A673 (cell line): ENCODE measurements around the gene PDE6B. TPM values are rescaled to one million over a fixed set of nuclear protein-coding genes. Genes with fewer than 3 reads are reported as not detected.

Source experiments
- BruUV-seq: library from RNA; stranded (reverse); fragments of 400-500 nt; replicated peaks from 2 replicates; lab custom pipeline; 2021; lab: Mats Ljungman, UMichigan
- CTCF ChIA-PET: fragments of 300-600 bp; sonication (Branson Sonifier 250); formaldehyde crosslinking; loops from one replicate; lab custom pipeline; 2022; ENCODE audit warnings: antibody characterized with exemption; lab: Charles Lee
- POLR2A ChIA-PET: fragments of 300-600 bp; sonication (Branson Sonifier 250); formaldehyde crosslinking; loops from one replicate; lab custom pipeline; 2022; ENCODE audit warnings: antibody characterized with exemption; ENCODE audit not compliant: low non-redundant PET; lab: Charles Lee
- DNase-seq: peaks from one replicate; pipeline ENCODE4 v3.0.0-alpha.2; 2015; ENCODE audit warnings: low spot score
- H3K27ac ChIP-seq: fragments of 200-600 bp; sonication (generic); 2 replicates; pipeline ENCODE4 v1.5.1; 2016; ENCODE audit warnings: mixed run types, low read depth, mild to moderate bottlenecking, mixed read lengths, antibody characterized with exemption, low read length; ENCODE audit not compliant: poor library complexity, severe bottlenecking
- H3K27me3 ChIP-seq: fragments of 200-600 bp; sonication (generic); replicated peaks from 2 replicates; pipeline ENCODE4 v1.6.1; 2017; ENCODE audit warnings: mixed run types, low read depth, mild to moderate bottlenecking, mixed read lengths, antibody characterized with exemption, low read length; ENCODE audit not compliant: insufficient read depth, poor library complexity
- H3K36me3 ChIP-seq: fragments of 200-600 bp; sonication (generic); 2 replicates; pipeline ENCODE4 v1.6.1; 2016; ENCODE audit warnings: mixed run types, mild to moderate bottlenecking, mixed read lengths, antibody characterized with exemption, low read length; ENCODE audit not compliant: insufficient read depth, poor library complexity, severe bottlenecking
- H3K4me1 ChIP-seq: fragments of 200-600 bp; sonication (generic); 2 replicates; pipeline ENCODE4 v1.6.1; 2017; ENCODE audit warnings: mixed run types, mild to moderate bottlenecking, mixed read lengths, antibody characterized with exemption, low read length; ENCODE audit not compliant: insufficient read depth, poor library complexity, severe bottlenecking
- H3K4me3 ChIP-seq: fragments of 200-600 bp; sonication (generic); 2 replicates; pipeline ENCODE4 v1.5.1; 2016; ENCODE audit warnings: low read depth, mixed run types, mild to moderate bottlenecking, mixed read lengths, low read length; ENCODE audit not compliant: poor library complexity, severe bottlenecking
- H3K9me3 ChIP-seq: fragments of 200-600 bp; sonication (generic); 2 replicates; pipeline ENCODE4 v1.6.1; 2016; ENCODE audit warnings: mixed run types, low read depth, mild to moderate bottlenecking, mixed read lengths, antibody characterized with exemption, low read length; ENCODE audit not compliant: poor library complexity, severe bottlenecking
- EZH2 ChIP-seq: fragments of 200-600 bp; sonication (generic); IDR thresholded peaks from 2 replicates; pipeline ENCODE4 v1.6.1; 2017; ENCODE audit warnings: borderline replicate concordance, low read depth, mild to moderate bottlenecking, mixed read lengths, antibody characterized with exemption, low read length; ENCODE audit not compliant: poor library complexity, severe bottlenecking
- intact Hi-C: fragments of 100-400 bp; cut with micrococcal nuclease; formaldehyde crosslinking; loops from one replicate; pipeline ENCODE4 v1.10.0; 2022; ENCODE audit not compliant: unreplicated experiment
- total RNA-seq: library from RNA; stranded (reverse); gene quantifications from 2 replicates; pipeline ENCODE4 v1.2.3, GENCODE V29; 2021
- TF ChIP-seq, protein P1 (sequence below): fragments of 300-800, 200-600 bp; sonication (generic); conservative IDR thresholded peaks from 2 replicates; pipeline ENCODE4 v1.5.1; 2017; ENCODE audit warnings: low read depth, mild to moderate bottlenecking, antibody characterized with exemption, low read length, moderate library complexity, mixed read lengths

Gene PDE6B
- total RNA-seq, 1 experiment from 2014 or later, result 10.4 TPM

- no peaks in the 10 kb centered on the region for H3K27me3 ChIP-seq
- intact Hi-C loops, result no loop called here
- no TSS peak for BruUV-seq
- no peaks in the 10 kb centered on the region for H3K36me3 ChIP-seq
- POLR2A ChIA-PET, result no interaction called here
- no peak overlapping the region for H3K4me3 ChIP-seq
- no peak for TF ChIP-seq EZH2
- TF ChIP-seq, protein P1, sequence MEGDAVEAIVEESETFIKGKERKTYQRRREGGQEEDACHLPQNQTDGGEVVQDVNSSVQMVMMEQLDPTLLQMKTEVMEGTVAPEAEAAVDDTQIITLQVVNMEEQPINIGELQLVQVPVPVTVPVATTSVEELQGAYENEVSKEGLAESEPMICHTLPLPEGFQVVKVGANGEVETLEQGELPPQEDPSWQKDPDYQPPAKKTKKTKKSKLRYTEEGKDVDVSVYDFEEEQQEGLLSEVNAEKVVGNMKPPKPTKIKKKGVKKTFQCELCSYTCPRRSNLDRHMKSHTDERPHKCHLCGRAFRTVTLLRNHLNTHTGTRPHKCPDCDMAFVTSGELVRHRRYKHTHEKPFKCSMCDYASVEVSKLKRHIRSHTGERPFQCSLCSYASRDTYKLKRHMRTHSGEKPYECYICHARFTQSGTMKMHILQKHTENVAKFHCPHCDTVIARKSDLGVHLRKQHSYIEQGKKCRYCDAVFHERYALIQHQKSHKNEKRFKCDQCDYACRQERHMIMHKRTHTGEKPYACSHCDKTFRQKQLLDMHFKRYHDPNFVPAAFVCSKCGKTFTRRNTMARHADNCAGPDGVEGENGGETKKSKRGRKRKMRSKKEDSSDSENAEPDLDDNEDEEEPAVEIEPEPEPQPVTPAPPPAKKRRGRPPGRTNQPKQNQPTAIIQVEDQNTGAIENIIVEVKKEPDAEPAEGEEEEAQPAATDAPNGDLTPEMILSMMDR, result no peak
- no peak for DNase-seq
- H3K4me1 ChIP-seq, result peaks cover 4% of the 10 kb centered on the region
- H3K27ac ChIP-seq, result no peak overlapping the region
- CTCF ChIA-PET, result no interaction called here
- H3K9me3 ChIP-seq, result no peaks in the 10 kb centered on the region
These were observed 60.5 kb downstream of the PDE6B start for GRCh38 chr4:685679-686412.

DNA sequence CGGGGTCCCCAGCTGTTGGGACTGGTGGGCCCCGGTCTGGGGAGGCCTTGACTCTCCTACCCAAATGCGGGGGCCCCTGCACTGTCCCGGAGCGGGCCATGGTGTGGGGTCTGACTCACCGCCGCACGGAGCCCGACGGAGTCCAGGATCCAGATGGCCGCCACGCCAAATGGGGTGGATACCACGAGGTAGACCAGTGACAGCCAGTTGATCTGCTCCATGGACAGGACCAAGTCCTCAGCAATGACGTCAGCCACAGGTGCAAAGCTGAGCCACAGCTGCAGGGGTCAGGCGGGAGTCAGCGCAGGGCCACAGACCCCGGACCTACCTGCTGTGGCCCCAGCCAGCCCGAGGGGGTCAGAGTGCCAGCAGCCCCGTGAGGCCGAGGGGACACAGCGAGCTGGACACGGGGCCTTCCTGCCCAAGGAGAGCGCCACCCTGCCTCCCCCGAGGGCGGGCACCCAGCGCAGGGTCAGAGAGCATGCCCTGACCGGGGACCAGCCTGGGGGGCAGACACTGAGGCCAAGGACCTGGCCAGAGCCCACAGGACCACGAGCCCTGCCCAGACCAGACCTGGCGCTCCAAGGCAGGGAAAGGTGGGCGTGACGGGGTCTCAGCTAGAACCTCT lies 61.2 kb downstream of the PDE6B start:
- CTCF ChIA-PET, result no interaction called here
- intact Hi-C loops, result no loop called here
- POLR2A ChIA-PET, result no interaction called here
- BruUV-seq, result no TSS peak
- no peak overlapping the region for H3K4me3 ChIP-seq
- H3K4me1 ChIP-seq, result peaks cover 4% of the 10 kb centered on the region
- H3K27ac ChIP-seq, result no peak overlapping the region
- TF ChIP-seq, protein P1, result no peak
- TF ChIP-seq EZH2, result no peak
- DNase-seq, result no peak
- no peaks in the 10 kb centered on the region for H3K36me3 ChIP-seq
- no peaks in the 10 kb centered on the region for H3K9me3 ChIP-seq
- H3K27me3 ChIP-seq, result no peaks in the 10 kb centered on the region

DNA sequence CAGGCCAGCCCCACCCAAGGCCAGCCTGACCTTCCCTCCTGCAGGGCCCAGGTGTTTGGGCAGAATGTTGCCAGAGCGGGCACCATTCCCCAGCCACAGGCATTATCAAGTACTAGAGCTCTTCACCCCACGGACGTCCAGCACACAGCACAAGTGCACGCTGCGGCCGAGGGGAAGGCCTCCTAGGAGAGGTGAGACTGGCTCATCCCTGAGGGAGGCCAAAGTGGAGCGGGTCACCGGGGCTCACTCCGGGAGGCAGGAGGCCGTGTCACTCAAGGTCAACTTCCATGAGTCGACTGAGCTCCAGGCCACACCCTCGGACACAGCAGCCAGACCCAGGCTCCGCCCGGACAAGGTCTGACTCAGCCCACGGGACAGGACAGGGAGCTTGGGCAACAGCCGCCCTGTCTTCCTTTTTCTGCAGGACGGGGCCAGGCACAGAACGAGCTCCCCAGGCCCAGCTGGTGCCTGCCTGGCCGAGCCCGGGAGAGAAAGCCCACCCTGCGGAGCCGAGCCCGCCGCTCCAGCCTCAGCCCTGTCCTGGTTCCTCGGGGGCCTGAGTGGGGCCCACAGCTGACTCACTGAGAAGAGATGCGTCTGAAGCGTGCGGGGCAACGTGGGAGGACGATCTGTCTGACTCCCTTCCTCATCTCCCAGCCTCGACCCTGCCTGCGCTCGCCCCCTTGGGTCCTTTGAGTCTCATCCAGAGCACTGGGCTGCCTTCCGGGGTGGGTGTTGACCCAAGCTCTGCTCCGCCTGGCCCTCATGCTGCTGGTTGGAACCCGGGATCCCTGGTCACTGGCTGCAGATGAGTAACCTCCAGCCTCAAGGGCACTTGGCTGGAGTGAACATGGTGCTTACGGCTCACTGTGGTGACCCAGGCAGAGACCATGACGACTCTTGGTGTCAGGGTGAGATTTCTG lies 61.9 kb downstream of the PDE6B start:
- Histone ChIP-seq H3K27ac (no peak overlapping the region), H3K27me3 (no peaks in the 10 kb centered on the region), H3K4me3 (no peak overlapping the region), H3K4me1 (peaks cover 4% of the 10 kb centered on the region), H3K36me3 (no peaks in the 10 kb centered on the region), H3K9me3 (no peaks in the 10 kb centered on the region)
- DNase-seq, result no peak
- CTCF ChIA-PET, result no interaction called here
- intact Hi-C loops, result no loop called here
- no TSS peak for BruUV-seq
- POLR2A ChIA-PET, result no interaction called here
- TF ChIP-seq EZH2, result no peak
- TF ChIP-seq, protein P1, result no peak
